Measurements from ENCODE around the gene BRSK2.
"Not testable (repeated sequence)": the region's sequence is repeated elsewhere in the genome, so short reads cannot be mapped to it uniquely, and the experiment has no call there.

BRSK2 gene

DNA sequence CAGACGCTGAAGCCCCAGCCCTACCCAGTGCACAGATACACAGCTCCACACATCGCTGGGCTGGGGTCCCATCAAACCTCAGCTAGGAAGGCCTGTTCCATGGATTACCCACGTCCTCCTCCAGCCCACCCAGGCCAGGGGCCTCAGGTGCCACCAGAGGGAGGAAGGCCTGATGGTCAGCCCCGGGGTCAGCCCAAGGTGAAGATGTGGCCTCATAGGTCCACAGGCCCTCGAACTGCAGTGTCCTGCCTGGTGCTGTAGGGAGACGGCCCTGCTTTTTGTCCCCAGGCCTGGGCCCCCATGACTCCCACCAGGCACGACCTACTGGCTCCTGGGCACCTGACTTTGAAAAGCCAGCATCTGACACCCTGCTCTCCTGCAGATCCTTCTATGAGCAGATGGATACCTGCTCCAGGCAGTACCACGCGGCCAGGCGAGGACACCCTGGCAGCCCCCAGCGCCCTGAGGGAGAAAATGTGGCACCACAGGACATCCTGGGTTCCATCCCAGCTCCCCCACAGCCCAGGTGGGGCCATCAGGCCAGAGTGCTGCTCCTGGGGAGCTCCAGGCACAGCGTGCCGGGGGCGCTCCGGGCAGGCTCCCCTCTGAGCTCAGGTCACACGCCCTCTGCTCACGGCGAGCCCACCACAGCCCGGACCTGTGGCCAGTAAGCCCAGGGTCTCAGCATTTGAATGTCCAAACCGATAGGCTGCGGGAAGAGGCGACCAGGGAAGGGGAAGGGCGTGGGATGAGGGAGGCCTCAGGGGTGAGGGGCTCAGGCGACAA lies 112.6 kb downstream of the BRSK2 start:
- no peak for DNase-seq

DNA sequence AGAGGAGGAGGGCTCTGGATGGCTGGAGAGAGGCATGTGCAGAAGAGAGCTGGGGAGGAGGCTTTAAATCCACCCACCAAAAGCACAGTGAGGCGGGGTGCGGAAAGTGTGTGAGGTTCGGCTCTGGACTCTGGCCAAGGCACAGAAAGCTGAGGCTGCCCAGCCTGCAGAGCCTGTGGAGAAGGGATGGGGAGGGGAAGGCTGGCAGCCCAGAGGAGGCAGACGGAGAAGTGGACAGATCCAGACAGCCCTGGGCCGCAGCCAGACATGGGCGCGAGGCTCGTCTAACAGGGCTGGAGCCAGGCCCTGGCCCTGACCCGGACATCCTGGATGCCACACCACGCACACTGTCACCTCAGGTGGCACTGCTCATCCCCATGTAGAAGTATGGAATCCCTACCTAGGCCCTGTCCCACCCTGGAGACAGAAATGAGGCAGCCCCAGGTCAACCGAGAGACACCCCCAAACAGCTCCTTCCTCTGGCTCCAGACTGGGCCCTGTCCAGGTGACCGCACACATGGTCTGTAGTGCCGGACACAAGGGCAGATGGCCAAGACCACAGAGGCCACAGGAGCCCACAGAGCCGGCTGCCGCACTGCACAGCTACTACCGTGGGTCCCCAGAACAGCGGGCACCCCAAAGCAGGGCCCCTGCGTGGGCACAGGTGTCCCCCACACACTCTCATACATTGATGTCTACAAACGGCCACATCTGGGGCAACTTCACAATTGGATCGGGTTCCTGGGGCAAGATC lies 113.4 kb downstream of the BRSK2 start:
- DNase-seq = no peak

DNA sequence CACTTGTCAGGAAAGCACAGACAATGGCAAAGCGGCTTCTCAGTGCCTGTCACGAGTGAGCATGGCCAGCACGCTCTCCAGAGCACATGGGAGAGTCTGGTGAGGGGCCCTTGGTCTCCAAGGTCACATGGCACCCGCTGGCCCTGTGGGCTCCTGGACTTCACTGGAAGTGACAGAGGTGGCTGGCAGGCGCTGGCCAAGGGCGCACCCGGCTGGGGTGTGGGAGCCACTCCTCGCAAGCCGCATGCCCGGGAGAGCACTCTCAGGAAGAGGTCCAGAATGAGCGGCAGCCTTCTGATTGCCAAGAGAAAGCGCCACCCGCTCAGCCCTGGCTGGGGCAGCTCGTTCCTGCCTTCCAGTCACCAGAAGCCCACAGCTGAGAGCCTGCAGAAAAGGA lies 114.0 kb downstream of the BRSK2 start:
- no peak for DNase-seq

DNA sequence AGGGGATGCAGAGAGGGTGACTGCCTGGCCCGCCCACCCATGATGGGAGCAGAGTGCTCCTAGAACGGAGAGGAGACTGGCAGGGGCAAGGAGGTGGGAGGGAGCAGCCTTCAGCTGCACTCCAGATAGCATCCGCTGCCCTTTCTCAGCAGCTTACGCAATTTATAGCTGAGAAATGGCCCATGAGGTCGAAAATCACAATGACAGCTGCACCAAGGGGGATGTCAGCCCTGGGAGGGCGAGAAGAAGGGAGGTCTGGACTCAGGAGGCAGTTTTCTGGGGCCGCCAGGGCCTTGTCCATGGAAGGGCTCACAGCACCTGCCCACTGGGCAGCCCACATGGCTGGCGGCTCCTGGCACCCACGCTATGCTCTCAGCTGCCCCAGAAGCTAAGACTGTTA lies 114.4 kb downstream of the BRSK2 start:
- DNase-seq = no peak

DNA sequence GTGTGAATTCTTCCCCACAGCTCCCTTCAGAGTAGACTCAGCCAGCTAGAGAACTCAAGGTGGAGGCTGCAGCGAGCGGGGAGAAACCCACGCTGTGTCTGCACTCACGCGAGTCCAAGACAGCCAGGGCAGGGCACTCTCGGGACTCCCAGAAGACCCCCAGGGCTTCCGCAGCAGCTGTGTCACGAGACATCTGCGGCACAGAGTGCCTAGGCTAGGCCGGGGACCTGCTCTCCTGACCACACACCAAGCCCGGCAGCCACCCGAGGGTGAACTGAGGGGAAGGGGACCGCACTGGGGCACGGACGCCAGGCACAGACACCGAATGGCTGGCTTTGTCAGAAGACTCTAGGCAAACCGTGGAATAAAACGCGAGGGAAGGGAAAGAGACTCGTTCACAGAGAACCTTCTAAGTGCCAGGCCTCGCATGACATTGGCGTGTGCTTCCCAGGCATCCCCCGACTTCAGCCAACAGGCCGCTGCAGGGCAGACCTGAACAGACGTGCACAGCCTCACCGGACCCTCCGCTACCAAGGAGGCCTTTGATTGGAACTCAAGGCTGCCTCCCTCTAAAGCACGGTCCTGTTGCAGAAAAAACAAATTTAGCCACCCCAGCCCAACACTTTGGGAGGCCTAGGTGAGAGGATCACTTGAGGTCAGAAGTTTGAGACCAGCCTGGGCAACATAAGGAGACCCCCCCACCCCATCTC lies 115.0 kb downstream of the BRSK2 start:
- DNase-seq = no peak

DNA sequence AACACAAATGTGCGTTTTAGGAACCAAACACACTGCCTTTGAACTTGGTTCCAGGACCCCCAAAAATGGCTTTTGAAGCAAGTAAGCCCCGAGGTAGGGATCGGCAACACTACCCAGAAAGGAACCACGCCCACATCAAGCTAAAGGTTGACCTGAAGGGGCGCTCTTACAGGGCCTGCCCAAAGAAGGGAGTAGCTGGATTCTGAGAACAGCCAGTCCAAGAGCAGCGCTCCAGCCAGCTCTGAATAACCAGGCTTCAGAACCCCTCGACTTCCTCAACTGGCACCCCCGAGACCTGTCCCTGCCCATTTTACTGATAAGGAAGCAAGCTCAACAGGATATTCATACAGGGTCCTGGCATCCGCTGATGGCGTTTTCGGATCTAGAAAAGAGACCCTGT lies 115.7 kb downstream of the BRSK2 start:
- DNase-seq = no peak

DNA sequence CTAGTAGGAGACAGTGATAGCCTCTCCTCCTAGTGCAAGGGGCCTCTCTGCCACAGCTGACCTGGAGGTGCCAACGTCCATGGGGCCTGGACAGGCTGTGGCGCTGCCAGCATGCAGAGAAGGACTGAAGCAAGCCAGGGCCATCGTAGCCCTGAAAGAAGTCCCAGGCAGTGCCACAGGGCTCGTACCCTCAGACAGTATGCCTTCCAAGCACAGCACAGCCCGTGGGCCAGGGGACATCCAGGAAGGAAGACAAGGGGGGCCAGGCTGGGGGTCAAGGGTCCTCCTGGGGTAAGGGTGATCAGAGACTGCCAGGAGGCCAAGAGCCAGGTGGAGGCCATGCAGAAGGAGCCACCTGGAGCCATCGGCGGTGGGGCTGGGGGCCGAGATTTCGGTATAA lies 117.2 kb downstream of the BRSK2 start:
- DNase-seq = no peak

DNA sequence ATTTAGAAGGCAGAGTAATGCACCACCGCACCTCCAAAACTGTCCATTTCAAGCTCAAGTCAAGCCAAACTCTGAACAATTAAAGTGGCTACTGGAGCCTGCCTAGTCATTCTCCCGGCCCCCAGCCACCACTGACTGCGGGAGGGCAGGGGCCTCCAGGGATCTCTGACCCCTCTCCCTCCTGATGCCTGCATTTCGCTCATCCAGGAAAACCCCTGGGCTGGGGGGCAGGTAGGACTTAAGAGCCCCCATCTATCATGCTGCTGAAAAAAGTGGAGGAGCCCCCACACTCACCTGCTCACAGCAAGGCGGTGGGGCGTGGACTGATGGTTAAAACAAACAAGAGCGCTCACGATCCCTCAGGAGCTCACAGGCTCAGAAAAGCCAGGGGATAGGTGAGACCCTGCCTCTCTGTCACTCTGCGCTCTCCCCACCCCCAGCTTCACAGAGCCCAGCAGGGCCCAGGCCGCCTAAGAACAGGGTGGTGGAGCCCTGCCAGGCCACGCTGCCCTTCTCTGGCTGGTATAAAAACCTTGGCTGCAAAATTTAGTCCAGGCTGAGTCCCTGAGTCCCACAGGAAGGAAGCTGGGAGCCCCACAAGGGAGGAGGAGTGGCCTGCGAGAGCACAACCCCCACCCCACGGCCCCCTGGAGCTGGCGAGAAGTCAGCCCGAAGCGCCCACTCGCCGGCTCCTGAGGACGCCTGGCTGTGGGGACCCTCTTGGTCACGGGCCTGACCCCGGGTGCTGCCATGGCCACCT lies 117.8 kb downstream of the BRSK2 start:
- DNase-seq = no peak

DNA sequence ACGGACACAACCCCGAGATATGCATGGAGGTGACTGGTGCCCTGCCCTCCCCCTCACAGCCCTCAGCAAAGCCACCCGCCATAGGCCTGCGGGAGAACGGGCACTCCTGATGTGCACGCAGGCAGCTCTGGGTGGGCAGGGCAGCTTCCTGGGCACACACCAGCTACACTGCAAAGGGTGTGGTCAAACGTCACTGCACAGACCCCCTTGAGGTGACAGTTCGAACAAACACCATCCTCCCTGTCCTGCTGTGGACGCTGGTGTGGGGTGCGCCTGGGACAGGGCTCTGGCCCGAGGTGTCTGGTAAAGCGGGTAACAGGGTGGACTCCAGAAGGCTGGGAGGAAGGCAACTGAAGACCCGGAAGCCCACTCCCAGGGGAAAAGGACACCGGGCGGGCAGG lies 118.8 kb downstream of the BRSK2 start:
- DNase-seq = no peak

DNA sequence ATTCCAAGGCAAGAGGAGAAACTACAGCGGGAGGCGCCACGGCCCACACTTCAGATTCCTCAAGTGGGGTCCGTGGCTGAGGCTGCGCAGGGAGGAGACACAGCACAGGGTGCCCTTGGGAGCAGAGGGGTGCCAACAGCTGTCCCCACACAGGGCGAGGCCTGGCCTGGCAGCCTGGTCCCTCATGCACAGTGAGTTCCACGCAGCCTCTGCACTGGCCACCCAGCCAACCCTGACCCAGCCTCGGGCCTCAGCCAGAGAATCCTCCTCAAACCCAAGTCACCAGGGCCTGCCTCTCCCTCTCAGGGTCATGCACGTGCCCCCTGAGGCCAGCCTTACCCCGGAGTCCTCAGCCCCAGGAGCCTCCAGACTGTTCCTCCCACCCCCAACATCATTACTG lies 119.3 kb downstream of the BRSK2 start:
- DNase-seq = no peak

DNA sequence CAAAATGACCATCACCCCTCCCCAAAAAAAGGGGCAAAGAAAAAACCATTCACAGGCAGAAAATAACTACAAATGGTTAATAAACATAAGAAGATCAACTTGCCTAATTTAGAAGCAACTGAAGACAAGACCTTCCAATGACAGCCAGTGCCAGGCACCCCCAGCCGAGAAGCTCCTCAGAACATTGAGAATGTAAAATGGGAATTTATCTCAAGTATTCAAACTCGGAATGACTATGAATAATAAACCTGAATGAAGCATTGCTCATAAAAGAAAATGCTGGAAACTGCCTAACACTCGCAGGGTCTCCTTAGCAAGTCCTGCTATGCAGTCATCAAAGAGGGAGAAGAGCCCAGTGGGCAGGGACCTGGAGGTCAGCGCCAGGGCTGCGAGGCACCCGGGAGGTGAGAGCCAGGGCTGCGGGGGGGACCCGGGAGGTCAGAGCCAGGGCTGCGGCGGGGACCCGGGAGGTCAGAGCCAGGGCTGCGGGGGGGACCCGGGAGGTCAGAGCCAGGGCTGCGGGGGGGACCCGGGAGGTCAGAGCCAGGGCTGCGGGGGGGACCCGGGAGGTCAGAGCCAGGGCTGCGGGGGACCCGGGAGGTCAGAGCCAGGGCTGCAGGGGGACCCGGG lies 120.0 kb downstream of the BRSK2 start:
- DNase-seq = no peak

DNA sequence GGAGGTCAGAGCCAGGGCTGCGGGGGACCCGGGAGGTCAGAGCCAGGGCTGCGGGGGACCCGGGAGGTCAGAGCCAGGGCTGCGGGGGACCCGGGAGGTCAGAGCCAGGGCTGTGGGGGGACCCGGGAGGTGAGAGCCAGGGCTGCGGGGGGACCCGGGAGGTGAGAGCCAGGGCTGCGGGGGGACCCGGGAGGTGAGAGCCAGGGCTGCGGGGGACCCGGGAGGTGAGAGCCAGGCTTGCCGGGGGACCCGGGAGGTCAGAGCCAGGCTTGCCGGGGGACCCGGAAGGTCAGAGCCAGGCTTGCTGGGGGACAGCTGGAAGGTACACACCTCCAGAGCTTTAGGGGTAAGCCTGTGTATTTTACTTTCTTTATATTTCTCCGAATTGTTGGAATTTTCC lies 120.6 kb downstream of the BRSK2 start:
- DNase-seq = not testable (repeated sequence)

DNA sequence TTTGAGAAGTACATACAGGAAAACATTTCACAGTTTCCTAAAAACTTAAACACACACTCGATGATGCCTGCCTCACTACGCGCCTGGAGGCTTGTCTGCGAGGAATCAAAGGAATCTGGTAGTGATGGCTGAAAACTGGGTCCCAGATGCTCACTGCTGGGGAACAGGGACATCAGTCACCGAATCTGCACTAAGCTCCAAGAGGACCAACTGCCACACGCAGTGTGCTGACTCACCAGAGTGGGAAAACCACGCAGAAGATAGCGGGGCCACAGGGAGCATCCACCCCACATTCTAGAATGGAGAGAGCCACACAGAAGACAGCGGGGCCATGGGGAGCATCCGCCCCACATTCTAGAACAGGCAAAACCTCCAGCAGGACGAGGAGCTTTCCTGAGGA lies 121.2 kb downstream of the BRSK2 start:
- DNase-seq = no peak

DNA sequence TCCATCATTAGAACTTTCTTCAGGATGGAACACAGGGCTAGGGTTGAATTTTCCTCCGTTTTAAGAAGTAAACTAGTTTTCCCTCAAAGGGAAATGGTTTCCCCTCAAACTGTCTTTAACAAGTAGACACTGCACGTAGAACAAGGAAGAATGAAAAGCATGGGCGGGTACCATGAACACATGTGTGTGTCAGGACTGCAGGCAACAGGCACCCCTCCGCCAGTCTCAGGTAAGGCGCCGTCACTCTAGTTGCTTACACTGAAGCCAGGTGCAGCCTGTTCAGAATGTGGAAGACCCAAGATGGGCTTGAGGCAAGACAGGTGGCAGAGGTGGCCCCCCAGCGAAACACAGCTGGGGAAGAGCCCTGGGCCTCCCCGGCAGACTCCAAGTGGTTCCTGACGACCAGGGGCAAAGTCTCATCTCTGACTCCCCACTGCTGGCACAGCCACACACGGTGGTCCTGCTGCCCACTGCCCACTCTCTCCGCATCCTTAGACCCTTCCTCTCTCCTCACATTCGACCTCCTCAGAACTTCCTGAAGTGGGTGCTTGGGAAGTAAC lies 122.3 kb downstream of the BRSK2 start:
- DNase-seq = no peak

Measured in activated naive CD4-positive, alpha-beta T cell treated with anti-CD3 and anti-CD28 coated beads, Interleukin-2, amount 50 U/mL, for 16 hours (primary cell).